ENCODE measurements around the gene TAAR5. TPM values are rescaled to one million over a fixed set of nuclear protein-coding genes. Genes with fewer than 3 reads are reported as not detected.

The TAAR5 gene
- total RNA-seq, 1 donor from 2014 or later: not detected

- Mint-ChIP-seq H3K27me3 (peaks cover 16% of the 10 kb centered on the region), H3K4me3 (no peak overlapping the region), H3K27ac (no peak overlapping the region), H3K9me3 (no peaks in the 10 kb centered on the region), H3K36me3 (ENCODE audit: low read depth) (no peaks in the 10 kb centered on the region), H3K4me1 (no peaks in the 10 kb centered on the region)
- CTCF ChIA-PET: interaction anchor here (1.2 kb wide), 1 partner anchor 9 kb away, joined by 3 read pairs; no protein-coding TSS in a partner anchor
- ATAC-seq (ENCODE audit: low read depth) (no peak), DNase-seq (no peak)
- POLR2A ChIA-PET: no interaction called here
- intact Hi-C loops (cut with micrococcal nuclease): no loop called here
- no peak for TF ChIP-seq CTCF (IDR thresholded peaks at IDR 0.05)
These were observed 6.7 kb upstream of the TAAR5 start for GRCh38 chr6:132596201-132596600.

- Mint-ChIP-seq H3K36me3 (ENCODE audit: low read depth) (no peaks in the 10 kb centered on the region), H3K4me3 (no peak overlapping the region), H3K4me1 (no peaks in the 10 kb centered on the region), H3K9me3 (no peaks in the 10 kb centered on the region), H3K27ac (no peak overlapping the region), H3K27me3 (peaks cover 14% of the 10 kb centered on the region)
- intact Hi-C loops (cut with micrococcal nuclease): no loop called here
- POLR2A ChIA-PET: no interaction called here
- ATAC-seq (ENCODE audit: low read depth) (no peak), DNase-seq (no peak)
- TF ChIP-seq CTCF (IDR thresholded peaks at IDR 0.05): no peak
- CTCF ChIA-PET: no interaction called here
These were observed 3.3 kb upstream of the TAAR5 start for GRCh38 chr6:132592855-132593254.

GRCh38 chr6:132590362-132590761 lies 821 bp upstream of the TAAR5 start:
- H3K9me3 Mint-ChIP-seq: no peaks in the 10 kb centered on the region
- intact Hi-C loops (cut with micrococcal nuclease): no loop called here
- no peak overlapping the region for H3K4me3 Mint-ChIP-seq
- ATAC-seq (ENCODE audit: low read depth) (no peak), DNase-seq (no peak)
- ChIA-PET POLR2A (no interaction called here), CTCF (no interaction called here)
- no peaks in the 10 kb centered on the region for H3K36me3 Mint-ChIP-seq (ENCODE audit: low read depth)
- H3K27ac Mint-ChIP-seq: no peak overlapping the region
- H3K4me1 Mint-ChIP-seq: no peaks in the 10 kb centered on the region
- H3K27me3 Mint-ChIP-seq: peaks cover 9% of the 10 kb centered on the region
- no peak for TF ChIP-seq CTCF (IDR thresholded peaks at IDR 0.05)

- intact Hi-C loops (cut with micrococcal nuclease): no loop called here
- no peaks in the 10 kb centered on the region for H3K9me3 Mint-ChIP-seq
- DNase-seq (no peak), ATAC-seq (ENCODE audit: low read depth) (no peak)
- H3K36me3 Mint-ChIP-seq (ENCODE audit: low read depth): no peaks in the 10 kb centered on the region
- no peak overlapping the region for H3K27ac Mint-ChIP-seq
- H3K27me3 Mint-ChIP-seq: peaks cover 12% of the 10 kb centered on the region
- CTCF ChIA-PET: no interaction called here
- TF ChIP-seq CTCF (IDR thresholded peaks at IDR 0.05): no peak
- POLR2A ChIA-PET: no interaction called here
- no peaks in the 10 kb centered on the region for H3K4me1 Mint-ChIP-seq
- no peak overlapping the region for H3K4me3 Mint-ChIP-seq
These were observed 2.1 kb downstream of the TAAR5 start for GRCh38 chr6:132587424-132587823.

- H3K27me3 Mint-ChIP-seq: peaks cover 17% of the 10 kb centered on the region
- H3K36me3 Mint-ChIP-seq (ENCODE audit: low read depth): no peaks in the 10 kb centered on the region
- POLR2A ChIA-PET: no interaction called here
- TF ChIP-seq CTCF (IDR thresholded peaks at IDR 0.05): no peak
- no peak overlapping the region for H3K4me3 Mint-ChIP-seq
- H3K4me1 Mint-ChIP-seq: no peaks in the 10 kb centered on the region
- H3K9me3 Mint-ChIP-seq: peaks cover 2% of the 10 kb centered on the region
- no peak for DNase-seq
- intact Hi-C loops (cut with micrococcal nuclease): no loop called here
- CTCF ChIA-PET: no interaction called here
- H3K27ac Mint-ChIP-seq: no peak overlapping the region
- no peak for ATAC-seq (ENCODE audit: low read depth)
These were observed 4.8 kb downstream of the TAAR5 start for GRCh38 chr6:132584698-132585097.
